ENCODE measurements around the gene STK35.

Gene STK35

DNA sequence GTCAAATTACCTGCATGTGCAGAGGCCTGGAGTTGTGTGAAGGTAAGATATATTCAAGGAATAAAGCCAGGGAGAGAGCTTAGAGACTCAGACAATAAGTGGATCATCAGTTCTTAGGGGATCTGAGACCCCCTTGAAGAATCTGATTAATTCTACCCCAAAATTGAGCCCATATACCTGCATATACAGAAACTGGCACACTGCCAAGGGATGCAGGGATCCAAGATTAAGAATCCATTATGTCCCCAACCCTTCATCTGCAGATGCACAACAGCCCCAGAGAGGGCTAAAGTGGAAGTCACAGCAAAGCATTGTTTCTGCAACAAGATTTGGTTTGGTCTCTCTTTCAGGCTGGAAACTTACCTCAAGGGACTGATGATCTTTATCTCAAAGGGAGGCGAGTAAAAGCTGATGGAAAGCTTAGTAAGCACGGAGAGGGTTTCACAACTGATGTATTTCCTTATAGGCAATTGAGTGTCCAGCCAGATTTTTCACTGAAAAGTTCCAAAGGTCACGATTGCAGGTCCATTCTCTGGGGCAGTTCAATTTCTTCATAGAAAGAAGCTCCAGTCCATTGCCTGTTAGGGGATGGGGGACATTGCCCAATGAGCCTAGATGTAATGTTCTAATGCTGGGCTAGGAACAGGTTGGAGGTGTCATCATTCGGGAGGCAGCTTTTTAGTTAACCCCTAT, 20.9 kb upstream of the STK35 start:
- no peak for DNase-seq (ENCODE audit: low read depth, low spot score)
- no peak overlapping the region for H3K27ac ChIP-seq
- H3K9me3 ChIP-seq (ENCODE audit: low read depth, low read length), result no peaks in the 10 kb centered on the region
- H3K4me3 ChIP-seq, result no peak overlapping the region
- H3K36me3 ChIP-seq (ENCODE audit: insufficient read depth, low read length), result no peaks in the 10 kb centered on the region
- TF ChIP-seq FOXP2 (optimal IDR thresholded peaks at IDR 0.05; ENCODE audit: control extremely low read depth, extremely low read length, insufficient read depth) (no peak), POLR2AphosphoS5 (IDR thresholded peaks at IDR 0.05; ENCODE audit: borderline replicate concordance, low read depth, low read length) (no peak), EZH2 (IDR thresholded peaks at IDR 0.05) (no peak)
- H3K9ac ChIP-seq (ENCODE audit: insufficient read length), result no peak overlapping the region

GRCh38 chr20:2084703-2085102, 16.9 kb upstream of the STK35 start:
- no peak for TF ChIP-seq FOXP2 (optimal IDR thresholded peaks at IDR 0.05; ENCODE audit: control extremely low read depth, extremely low read length, insufficient read depth)
- TF ChIP-seq POLR2AphosphoS5 (IDR thresholded peaks at IDR 0.05; ENCODE audit: borderline replicate concordance, low read depth, low read length), result no peak
- no peak for TF ChIP-seq EZH2 (IDR thresholded peaks at IDR 0.05)
- no peak overlapping the region for H3K4me3 ChIP-seq
- peak; percentile 53 for DNase-seq (ENCODE audit: low read depth, low spot score)
- peak overlapping the region; percentile 49; the same call in 1 of the 2 replicates for H3K27ac ChIP-seq
- no peaks in the 10 kb centered on the region for H3K36me3 ChIP-seq (ENCODE audit: insufficient read depth, low read length)
- H3K9ac ChIP-seq (ENCODE audit: insufficient read length), result peak overlapping the region; percentile 50
- no peaks in the 10 kb centered on the region for H3K9me3 ChIP-seq (ENCODE audit: low read depth, low read length)

DNA sequence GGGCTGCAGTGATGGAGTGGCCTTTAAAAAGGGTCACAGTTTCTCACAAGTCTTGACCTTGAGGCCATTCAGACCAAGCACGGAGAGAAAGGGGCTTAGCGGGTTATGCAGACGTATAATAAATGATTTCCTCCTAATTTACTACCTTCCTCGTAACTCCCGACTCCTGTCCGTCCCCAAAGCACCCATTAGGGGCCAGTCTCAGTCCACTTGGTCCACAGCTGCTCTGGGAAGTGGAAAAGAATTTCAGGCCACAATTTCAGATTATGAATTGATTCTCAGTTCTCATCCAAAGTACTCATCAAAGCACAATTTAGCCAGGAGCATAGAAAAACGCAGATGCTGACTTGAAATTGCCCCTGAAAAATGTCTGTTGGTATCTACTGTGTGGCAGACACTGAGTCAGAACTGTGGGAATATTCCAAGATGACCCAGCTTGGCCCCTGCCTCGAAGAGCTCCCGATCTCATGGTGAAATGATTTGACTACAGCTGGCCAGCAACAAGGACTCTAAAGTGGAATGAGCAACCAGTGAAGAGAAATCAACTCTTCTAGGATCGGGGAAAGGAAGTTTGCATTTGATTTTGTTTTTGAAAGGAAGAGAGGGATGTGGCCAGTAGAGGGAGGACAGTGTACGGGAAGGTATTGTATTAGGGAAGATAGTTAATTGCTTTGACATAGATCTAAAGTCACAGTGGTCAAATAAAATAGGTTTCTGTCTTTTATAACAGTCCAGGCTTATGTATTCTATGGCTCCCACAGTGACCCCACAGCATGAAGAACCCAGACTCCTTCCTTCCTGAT, 15.2 kb upstream of the STK35 start:
- no peak overlapping the region for H3K27ac ChIP-seq
- H3K9me3 ChIP-seq (ENCODE audit: low read depth, low read length), result no peaks in the 10 kb centered on the region
- TF ChIP-seq POLR2AphosphoS5 (IDR thresholded peaks at IDR 0.05; ENCODE audit: borderline replicate concordance, low read depth, low read length) (no peak), FOXP2 (optimal IDR thresholded peaks at IDR 0.05; ENCODE audit: control extremely low read depth, extremely low read length, insufficient read depth) (no peak), EZH2 (IDR thresholded peaks at IDR 0.05) (no peak)
- no peaks in the 10 kb centered on the region for H3K36me3 ChIP-seq (ENCODE audit: insufficient read depth, low read length)
- no peak for DNase-seq (ENCODE audit: low read depth, low spot score)
- H3K4me3 ChIP-seq, result no peak overlapping the region
- H3K9ac ChIP-seq (ENCODE audit: insufficient read length), result no peak overlapping the region

GRCh38 chr20:2086980-2087377, 14.6 kb upstream of the STK35 start:
- Histone ChIP-seq H3K27ac (no peak overlapping the region), H3K9ac (ENCODE audit: insufficient read length) (no peak overlapping the region), H3K9me3 (ENCODE audit: low read depth, low read length) (no peaks in the 10 kb centered on the region), H3K36me3 (ENCODE audit: insufficient read depth, low read length) (no peaks in the 10 kb centered on the region), H3K4me3 (no peak overlapping the region)
- no peak for DNase-seq (ENCODE audit: low read depth, low spot score)
- TF ChIP-seq FOXP2 (optimal IDR thresholded peaks at IDR 0.05; ENCODE audit: control extremely low read depth, extremely low read length, insufficient read depth), result no peak

DNA sequence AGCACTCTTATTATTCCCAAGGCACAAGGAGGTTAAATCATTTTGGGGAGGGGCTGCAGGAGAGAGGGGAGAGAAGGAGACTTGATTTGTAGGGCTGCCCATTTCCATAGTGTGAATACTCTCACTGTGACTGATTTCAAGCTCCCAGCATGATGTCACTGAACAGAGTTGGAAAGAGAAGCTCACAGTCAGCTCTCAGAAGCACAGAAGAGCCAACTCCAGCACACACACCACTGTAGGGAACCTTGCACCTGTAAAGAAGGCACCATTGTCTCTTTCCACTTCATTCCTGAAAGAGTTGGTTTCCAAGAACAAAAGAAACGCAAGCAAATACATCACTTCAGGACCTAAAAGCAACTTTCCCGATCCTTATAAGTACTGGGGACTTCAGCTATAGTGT, 12.7 kb upstream of the STK35 start:
- H3K27ac ChIP-seq, result no peak overlapping the region
- no peak for TF ChIP-seq POLR2AphosphoS5 (IDR thresholded peaks at IDR 0.05; ENCODE audit: borderline replicate concordance, low read depth, low read length)
- TF ChIP-seq EZH2 (IDR thresholded peaks at IDR 0.05), result no peak
- no peak for TF ChIP-seq FOXP2 (optimal IDR thresholded peaks at IDR 0.05; ENCODE audit: control extremely low read depth, extremely low read length, insufficient read depth)
- no peak for DNase-seq (ENCODE audit: low read depth, low spot score)
- no peaks in the 10 kb centered on the region for H3K9me3 ChIP-seq (ENCODE audit: low read depth, low read length)
- H3K9ac ChIP-seq (ENCODE audit: insufficient read length), result no peak overlapping the region
- H3K4me3 ChIP-seq, result no peak overlapping the region
- H3K36me3 ChIP-seq (ENCODE audit: insufficient read depth, low read length), result no peaks in the 10 kb centered on the region

GRCh38 chr20:2089447-2089846, 12.2 kb upstream of the STK35 start:
- no peak overlapping the region for H3K9ac ChIP-seq (ENCODE audit: insufficient read length)
- H3K27ac ChIP-seq, result no peak overlapping the region
- H3K9me3 ChIP-seq (ENCODE audit: low read depth, low read length), result no peaks in the 10 kb centered on the region
- TF ChIP-seq POLR2AphosphoS5 (IDR thresholded peaks at IDR 0.05; ENCODE audit: borderline replicate concordance, low read depth, low read length) (no peak), EZH2 (IDR thresholded peaks at IDR 0.05) (no peak), FOXP2 (optimal IDR thresholded peaks at IDR 0.05; ENCODE audit: control extremely low read depth, extremely low read length, insufficient read depth) (no peak)
- no peak overlapping the region for H3K4me3 ChIP-seq
- H3K36me3 ChIP-seq (ENCODE audit: insufficient read depth, low read length), result no peaks in the 10 kb centered on the region
- DNase-seq (ENCODE audit: low read depth, low spot score), result no peak

DNA sequence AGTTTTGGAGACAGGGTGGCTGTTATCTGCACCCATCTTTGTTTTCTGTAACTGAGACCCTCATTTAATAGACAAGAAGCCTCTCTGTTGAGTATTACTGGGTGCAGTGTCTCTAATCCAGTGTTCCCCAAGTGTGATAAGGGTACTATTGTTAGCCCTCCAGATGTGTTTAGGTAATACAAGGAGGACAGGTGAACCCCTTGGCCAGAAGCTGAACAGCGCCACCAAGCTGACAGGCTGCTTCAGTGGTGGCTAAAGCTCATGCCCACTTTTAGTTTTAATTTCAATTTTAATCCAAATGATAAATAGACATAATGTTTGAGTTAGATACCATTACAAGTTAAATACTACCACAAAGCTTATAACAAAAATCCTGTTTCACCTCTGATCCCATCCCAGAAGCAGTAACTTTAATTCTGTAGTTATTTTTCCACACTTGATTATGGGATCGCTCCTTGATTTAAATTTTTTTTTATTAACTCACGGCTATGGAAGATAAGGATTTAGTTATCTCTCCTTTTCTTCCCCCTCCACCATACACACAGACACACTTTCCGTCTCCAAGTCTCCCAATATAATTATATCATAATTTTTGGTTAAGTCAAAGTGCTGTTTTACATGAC, 8.4 kb upstream of the STK35 start:
- Histone ChIP-seq H3K36me3 (ENCODE audit: insufficient read depth, low read length) (no peaks in the 10 kb centered on the region), H3K9me3 (ENCODE audit: low read depth, low read length) (no peaks in the 10 kb centered on the region), H3K9ac (ENCODE audit: insufficient read length) (no peak overlapping the region), H3K4me3 (no peak overlapping the region), H3K27ac (no peak overlapping the region)
- DNase-seq (ENCODE audit: low read depth, low spot score), result no peak
- TF ChIP-seq POLR2AphosphoS5 (IDR thresholded peaks at IDR 0.05; ENCODE audit: borderline replicate concordance, low read depth, low read length), result no peak
- no peak for TF ChIP-seq FOXP2 (optimal IDR thresholded peaks at IDR 0.05; ENCODE audit: control extremely low read depth, extremely low read length, insufficient read depth)
- no peak for TF ChIP-seq EZH2 (IDR thresholded peaks at IDR 0.05)

DNA sequence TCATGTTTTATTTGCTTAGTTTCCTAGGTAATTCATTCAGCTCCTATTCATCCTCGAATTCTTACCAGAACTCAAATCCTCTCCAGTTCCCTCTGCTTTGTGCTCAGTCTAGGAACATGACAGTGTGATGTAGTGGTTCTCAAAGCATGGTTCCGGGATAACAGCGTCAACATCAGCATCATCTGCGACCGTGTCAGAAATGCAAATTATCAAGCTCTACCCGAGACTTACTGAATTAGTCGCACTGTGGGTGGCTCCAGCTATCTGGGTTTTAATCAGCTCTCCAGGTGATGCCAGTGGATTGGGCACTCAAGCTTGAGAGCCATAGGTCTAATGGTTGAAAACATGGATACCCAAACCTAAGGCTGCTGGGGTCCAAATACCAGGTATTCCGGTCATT, 7.7 kb upstream of the STK35 start:
- TF ChIP-seq EZH2 (IDR thresholded peaks at IDR 0.05), result no peak
- no peak for TF ChIP-seq FOXP2 (optimal IDR thresholded peaks at IDR 0.05; ENCODE audit: control extremely low read depth, extremely low read length, insufficient read depth)
- no peak for TF ChIP-seq POLR2AphosphoS5 (IDR thresholded peaks at IDR 0.05; ENCODE audit: borderline replicate concordance, low read depth, low read length)
- Histone ChIP-seq H3K27ac (no peak overlapping the region), H3K4me3 (no peak overlapping the region), H3K9me3 (ENCODE audit: low read depth, low read length) (no peaks in the 10 kb centered on the region), H3K36me3 (ENCODE audit: insufficient read depth, low read length) (no peaks in the 10 kb centered on the region), H3K9ac (ENCODE audit: insufficient read length) (no peak overlapping the region)
- no peak for DNase-seq (ENCODE audit: low read depth, low spot score)

Data from SK-N-MC (cell line).